Measurements from ENCODE around the gene ARGLU1.

DNA sequence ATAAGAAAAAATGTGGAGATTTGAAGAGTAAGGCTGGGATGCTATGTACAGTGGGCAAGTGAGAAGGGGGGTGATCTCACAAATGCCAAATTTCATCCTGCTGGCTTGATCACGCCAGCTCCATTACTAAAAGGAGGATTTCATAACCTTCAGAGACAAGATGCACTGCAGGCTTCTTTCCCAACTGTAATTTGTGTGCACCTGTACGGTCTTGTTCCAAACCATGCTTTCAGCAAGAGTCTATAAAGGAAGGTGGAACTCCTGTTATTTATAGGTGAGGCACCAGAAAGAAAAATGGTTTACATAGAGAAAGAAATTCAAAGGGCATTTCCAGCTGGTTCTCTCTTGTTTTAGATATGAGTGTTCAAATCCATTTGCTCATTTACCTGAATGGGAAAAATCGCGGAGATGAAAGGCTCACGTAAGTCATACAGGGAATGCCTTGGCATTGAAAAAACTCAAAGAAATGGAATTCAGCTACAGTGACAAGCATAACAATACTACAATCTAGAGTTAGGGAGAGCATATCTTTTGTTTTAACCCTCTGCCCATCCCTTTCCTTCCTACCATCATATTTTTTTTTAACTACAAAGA is 45.7 kb downstream of the ARGLU1 start:
- TF ChIP-seq CTCF (IDR thresholded peaks at IDR 0.05; ENCODE audit: insufficient read depth, low read length, poor library complexity, severe bottlenecking) (no peak), EZH2phosphoT487 (conservative IDR thresholded peaks at IDR 0.05; ENCODE audit: low read length) (no peak)
